Transverse colon (tissue), 4 donors: ENCODE results near the gene PEAR1.

ENCODE experiments used
- CTCF ChIP-seq, 5 experiments: fragments of 200-600 bp in 3 of 5; fragments of 450-650 bp in 2 of 5; sonication (generic) in 3 of 5; IDR thresholded peaks; 1 replicate in 2 of 5; 2 replicates in 3 of 5; pipeline ENCODE4 v1.5.1; 2016 to 2017; ENCODE audit warnings: antibody characterized with exemption in 5 of 5, inconsistent platforms in 3 of 5, mild to moderate bottlenecking in 2 of 5, moderate library complexity in 1 of 5
- POLR2A ChIP-seq: fragments of 450-650 bp; IDR thresholded peaks from one replicate; pipeline ENCODE4 v1.6.1; 2016; ENCODE audit warnings: antibody characterized with exemption, mild to moderate bottlenecking, moderate library complexity
- POLR2AphosphoS5 ChIP-seq, 3 donors: sonication (generic); formaldehyde crosslinking; IDR thresholded peaks; one replicate each; pipeline ENCODE4 v1.6.1; 2016; ENCODE audit warnings: antibody characterized with exemption in 3 of 3

- TF ChIP-seq CTCF (IDR thresholded peaks at IDR 0.05) (no peak), POLR2AphosphoS5 (IDR thresholded peaks at IDR 0.05) (no peak), POLR2A (no peak)
Measured at GRCh38 chr1:156862584-156862983, 30.9 kb upstream of the PEAR1 start.
